DND-41 (cell line): ENCODE results near the gene PITX3.

Experiments used
- ATAC-seq: fragments of 200-7000 bp; cut with Tn5 transposase; 3 replicates; pipeline ENCODE4 v1.9.1; 2021; ENCODE audit warnings: low read depth; ENCODE audit not compliant: insufficient read depth
- DNase-seq: peaks from one replicate; pipeline ENCODE4 v3.0.0-alpha.2; 2020
- H2AFZ ChIP-seq: 2 replicates; pipeline ENCODE4 v1.6.0; 2012; ENCODE audit warnings: low read depth, low read length
- H3K27ac ChIP-seq: 2 replicates; pipeline ENCODE4 v1.5.1; 2012; ENCODE audit warnings: low read length, inconsistent platforms
- H3K27me3 ChIP-seq: fragments of 200-600 bp; sonication (generic); 2 replicates; pipeline ENCODE4 v1.6.0; 2012; ENCODE audit warnings: low read length, mild to moderate bottlenecking, inconsistent platforms; ENCODE audit not compliant: insufficient read depth, poor library complexity
- H3K36me3 ChIP-seq: 2 replicates; pipeline ENCODE4 v1.5.1; 2012; ENCODE audit warnings: low read length, inconsistent platforms; ENCODE audit not compliant: insufficient read depth
- H3K4me1 ChIP-seq: 2 replicates; pipeline ENCODE4 v1.5.1; 2012; ENCODE audit warnings: mild to moderate bottlenecking, low read length; ENCODE audit not compliant: insufficient read depth
- H3K4me2 ChIP-seq: 2 replicates; pipeline ENCODE4 v1.6.0; 2012; ENCODE audit warnings: mild to moderate bottlenecking, moderate library complexity, low read length, inconsistent platforms; ENCODE audit not compliant: insufficient read depth
- H3K4me3 ChIP-seq, 2 experiments: fragments of 200-600 bp in 1 of 2; shearing (Covaris generic) in 1 of 2; 2 replicates each; pipeline ENCODE4 v1.5.1; 2012 to 2016; ENCODE audit warnings: inconsistent platforms in 2 of 2, low read length in 2 of 2, mild to moderate bottlenecking in 2 of 2, low read depth in 1 of 2, moderate library complexity in 1 of 2
- H3K79me2 ChIP-seq: 2 replicates; pipeline ENCODE4 v1.6.0; 2012; ENCODE audit warnings: low read length, inconsistent platforms; ENCODE audit not compliant: insufficient read depth
- H3K9ac ChIP-seq: 2 replicates; pipeline ENCODE4 v1.6.0; 2012; ENCODE audit warnings: low read depth, mild to moderate bottlenecking, inconsistent platforms, low read length, moderate library complexity
- H3K9me3 ChIP-seq: 2 replicates; pipeline ENCODE4 v1.5.1; 2012; ENCODE audit warnings: low read length, moderate library complexity, mild to moderate bottlenecking, inconsistent platforms; ENCODE audit not compliant: insufficient read depth, severe bottlenecking
- H4K20me1 ChIP-seq: 2 replicates; pipeline ENCODE4 v1.6.0; 2012; ENCODE audit warnings: low read length; ENCODE audit not compliant: insufficient read depth
- CTCF ChIP-seq: IDR thresholded peaks from 2 replicates; pipeline ENCODE4 v1.5.1; 2012; ENCODE audit warnings: borderline replicate concordance, low read length, moderate library complexity, mild to moderate bottlenecking; ENCODE audit not compliant: poor library complexity, severe bottlenecking; ENCODE audit errors: extremely low read depth
- EZH2 ChIP-seq: IDR thresholded peaks from 3 replicates; pipeline ENCODE4 v1.6.1; 2012; ENCODE audit warnings: borderline replicate concordance, low read depth, mild to moderate bottlenecking, moderate library complexity, low read length, inconsistent platforms; ENCODE audit not compliant: severe bottlenecking

The PITX3 gene

GRCh38 chr10:102245082-102245931 lies 4.0 kb upstream of the PITX3 start, which contains the start of gene GBF1:
GBF1 (plus strand) TSS chr10:102245532; CDS start chr10:102258939, 13,407 bp downstream.
- H3K79me2 ChIP-seq: peaks cover 50% of the 10 kb centered on the region
- H3K4me2 ChIP-seq: peak within 1 kb of the TSS; percentile 87
- peak; percentile 95 for DNase-seq
- H3K27ac ChIP-seq: peak within 1 kb of the TSS; percentile 80
- H4K20me1 ChIP-seq: peaks cover 32% of the 10 kb centered on the region; the same call in 1 of the 2 replicates
- ATAC-seq: peak; percentile 94
- TF ChIP-seq CTCF (no peak), EZH2 (no peak)
- no peaks in the 10 kb centered on the region for H3K27me3 ChIP-seq
- peak within 1 kb of the TSS; percentile 87 for H2AFZ ChIP-seq
- peak within 1 kb of the TSS; percentile 63 for H3K9ac ChIP-seq
- H3K9me3 ChIP-seq: no peaks in the 10 kb centered on the region
- peaks cover 33% of the 10 kb centered on the region for H3K4me1 ChIP-seq
- peak within 1 kb of the TSS; percentile 57 to 74 for H3K4me3 ChIP-seq
- H3K36me3 ChIP-seq: peaks cover 14% of the 10 kb centered on the region

- Histone ChIP-seq H3K4me1 (peaks cover 32% of the 10 kb centered on the region), H3K27ac (no peak overlapping the region), H3K36me3 (peaks cover 9% of the 10 kb centered on the region), H3K79me2 (peaks cover 30% of the 10 kb centered on the region), H3K27me3 (peaks cover under 1% of the 10 kb centered on the region), H4K20me1 (peaks cover 22% of the 10 kb centered on the region; the same call in 1 of the 2 replicates), H3K4me2 (no peak overlapping the region), H3K9ac (no peak overlapping the region), H2AFZ (no peak overlapping the region), H3K4me3 (no peak overlapping the region), H3K9me3 (no peaks in the 10 kb centered on the region)
- DNase-seq: no peak
- TF ChIP-seq CTCF (no peak), EZH2 (no peak)
- ATAC-seq: no peak
Measured at GRCh38 chr10:102243309-102243708, 2.0 kb upstream of the PITX3 start.

- H3K9ac ChIP-seq: no peak overlapping the region
- ATAC-seq (no peak), DNase-seq (no peak)
- H3K27me3 ChIP-seq: peaks cover 8% of the 10 kb centered on the region
- peaks cover 12% of the 10 kb centered on the region; the same call in 1 of the 2 replicates for H4K20me1 ChIP-seq
- no peaks in the 10 kb centered on the region; the same call in 1 of the 2 replicates for H3K36me3 ChIP-seq
- H3K4me2 ChIP-seq: no peak overlapping the region
- H2AFZ ChIP-seq: no peak overlapping the region
- H3K4me1 ChIP-seq: peaks cover 21% of the 10 kb centered on the region
- H3K4me3 ChIP-seq: no peak overlapping the region
- H3K27ac ChIP-seq: no peak overlapping the region
- H3K9me3 ChIP-seq: no peaks in the 10 kb centered on the region
- peaks cover 18% of the 10 kb centered on the region for H3K79me2 ChIP-seq
- TF ChIP-seq EZH2 (no peak), CTCF (no peak)
Measured at GRCh38 chr10:102242118-102242485, 790 bp upstream of the PITX3 start.
